HG03520 (cell line): ENCODE measurements around the gene BBS2.

Experiments
- ATAC-seq: cut with Tn5 transposase; IDR thresholded peaks from one replicate; pipeline ENCODE4 v1.9.1; 2021; ENCODE audit warnings: mild to moderate bottlenecking, moderate library complexity; ENCODE audit not compliant: unreplicated experiment

Gene BBS2

GRCh38 chr16:56519459-56520250, at the start of gene BBS2:
Gene BBS2 (minus strand): TSS chr16:56520024. CDS start chr16:56519862, 162 bp downstream.
- ATAC-seq: peak; percentile 75

GRCh38 chr16:56564793-56565477, 45.1 kb upstream of the BBS2 start, which contains the start of gene MT4:
Gene MT4 (plus strand): TSS chr16:56565073. CDS start chr16:56565129, 56 bp downstream.
- ATAC-seq: no peak

GRCh38 chr16:56561126-56561525, 41.3 kb upstream of the BBS2 start:
- ATAC-seq: no peak

- ATAC-seq: no peak
Measured at GRCh38 chr16:56560447-56560846, 40.6 kb upstream of the BBS2 start.

GRCh38 chr16:56559109-56559508, 39.3 kb upstream of the BBS2 start:
- no peak for ATAC-seq

- ATAC-seq: no peak
Measured at GRCh38 chr16:56558024-56558747, 38.4 kb upstream of the BBS2 start.

- ATAC-seq: no peak
Measured at GRCh38 chr16:56554441-56554840, 34.6 kb upstream of the BBS2 start.

GRCh38 chr16:56551796-56552738, 32.2 kb upstream of the BBS2 start:
- ATAC-seq: no peak

- no peak for ATAC-seq
Measured at GRCh38 chr16:56549744-56550385, 30.0 kb upstream of the BBS2 start.

- ATAC-seq: no peak
Measured at GRCh38 chr16:56549161-56549560, 29.3 kb upstream of the BBS2 start.

- no peak for ATAC-seq
Measured at GRCh38 chr16:56547949-56548567, 28.2 kb upstream of the BBS2 start.

- ATAC-seq: no peak
Measured at GRCh38 chr16:56547120-56547948, 27.5 kb upstream of the BBS2 start.

GRCh38 chr16:56542039-56542438, 22.2 kb upstream of the BBS2 start:
- ATAC-seq: no peak

GRCh38 chr16:56539656-56540055, 19.8 kb upstream of the BBS2 start:
- no peak for ATAC-seq

GRCh38 chr16:56538331-56538730, 18.5 kb upstream of the BBS2 start:
- ATAC-seq: no peak

- no peak for ATAC-seq
Measured at GRCh38 chr16:56534847-56535383, 15.1 kb upstream of the BBS2 start.

- ATAC-seq: no peak
Measured at GRCh38 chr16:56532714-56533113, 12.9 kb upstream of the BBS2 start.

GRCh38 chr16:56530872-56531271, 11.0 kb upstream of the BBS2 start:
- no peak for ATAC-seq
